Measurements from ENCODE around the gene LSP1.

DNA sequence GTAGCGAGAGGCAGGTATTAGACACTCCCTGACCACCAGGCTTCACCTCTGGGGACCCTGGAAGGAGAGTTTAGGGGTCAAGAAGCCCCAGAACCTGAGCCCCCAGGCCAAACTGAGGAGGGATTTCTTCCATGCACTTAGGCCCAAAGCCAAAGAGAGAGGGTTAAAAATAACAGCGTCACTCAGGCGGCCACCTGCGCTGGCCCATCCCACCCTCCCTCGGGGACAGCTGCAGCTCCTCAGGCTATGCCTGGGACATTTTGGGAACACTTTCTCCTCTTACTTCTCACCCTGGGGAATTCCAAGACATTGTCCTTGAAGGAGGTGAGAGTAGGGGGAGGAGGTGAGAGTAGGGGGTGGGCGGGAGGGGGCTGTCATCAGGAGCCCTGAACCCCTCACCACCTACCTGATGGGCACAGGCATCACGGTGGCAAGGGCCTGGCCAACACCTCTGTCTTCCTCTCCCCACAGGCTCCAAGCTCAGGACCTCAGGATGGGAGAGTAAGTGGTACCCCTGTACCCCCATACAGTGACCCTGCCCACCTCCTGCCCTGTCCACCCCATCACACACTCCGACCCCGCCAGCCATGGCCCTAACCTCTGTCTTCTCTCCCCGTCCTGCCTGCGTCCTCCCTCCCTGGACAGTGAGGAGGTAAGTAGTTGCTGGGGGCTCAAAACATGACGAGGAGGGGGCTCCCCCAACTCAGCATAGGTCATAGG is 13.5 kb upstream of the LSP1 start:
- TF ChIP-seq, protein P1, sequence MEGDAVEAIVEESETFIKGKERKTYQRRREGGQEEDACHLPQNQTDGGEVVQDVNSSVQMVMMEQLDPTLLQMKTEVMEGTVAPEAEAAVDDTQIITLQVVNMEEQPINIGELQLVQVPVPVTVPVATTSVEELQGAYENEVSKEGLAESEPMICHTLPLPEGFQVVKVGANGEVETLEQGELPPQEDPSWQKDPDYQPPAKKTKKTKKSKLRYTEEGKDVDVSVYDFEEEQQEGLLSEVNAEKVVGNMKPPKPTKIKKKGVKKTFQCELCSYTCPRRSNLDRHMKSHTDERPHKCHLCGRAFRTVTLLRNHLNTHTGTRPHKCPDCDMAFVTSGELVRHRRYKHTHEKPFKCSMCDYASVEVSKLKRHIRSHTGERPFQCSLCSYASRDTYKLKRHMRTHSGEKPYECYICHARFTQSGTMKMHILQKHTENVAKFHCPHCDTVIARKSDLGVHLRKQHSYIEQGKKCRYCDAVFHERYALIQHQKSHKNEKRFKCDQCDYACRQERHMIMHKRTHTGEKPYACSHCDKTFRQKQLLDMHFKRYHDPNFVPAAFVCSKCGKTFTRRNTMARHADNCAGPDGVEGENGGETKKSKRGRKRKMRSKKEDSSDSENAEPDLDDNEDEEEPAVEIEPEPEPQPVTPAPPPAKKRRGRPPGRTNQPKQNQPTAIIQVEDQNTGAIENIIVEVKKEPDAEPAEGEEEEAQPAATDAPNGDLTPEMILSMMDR (conservative IDR thresholded peaks at IDR 0.05 in 1 of 2, IDR thresholded peaks at IDR 0.05 in 1 of 2; ENCODE audit: low read depth in 1 of 2, low read length in 2 of 2), result no peak
- TF ChIP-seq EZH2 (IDR thresholded peaks at IDR 0.05; ENCODE audit: low read length, missing control alignments), result no peak

All from fibroblast of lung (primary cell).